Neuron (in vitro differentiated cells): ENCODE results near the gene XPA.
"Not testable (repeated sequence)": the region's sequence is repeated elsewhere in the genome, so short reads cannot be mapped to it uniquely, and the experiment has no call there.

Experiments used
- H2AFZ ChIP-seq: one replicate; pipeline ENCODE4 v1.6.1; 2013; ENCODE audit warnings: low read depth, mild to moderate bottlenecking, inconsistent platforms, low read length, moderate library complexity
- H3K27me3 ChIP-seq: one replicate; pipeline ENCODE4 v1.6.1; 2013; ENCODE audit warnings: low read length; ENCODE audit not compliant: insufficient read depth
- H3K36me3 ChIP-seq: one replicate; pipeline ENCODE4 v1.6.1; 2013; ENCODE audit warnings: low read length; ENCODE audit not compliant: insufficient read depth
- H3K4me1 ChIP-seq: one replicate; pipeline ENCODE4 v1.6.1; 2013; ENCODE audit warnings: low read length; ENCODE audit not compliant: insufficient read depth
- H3K4me3 ChIP-seq: 2 replicates; pipeline ENCODE4 v1.5.1; 2013; ENCODE audit warnings: mild to moderate bottlenecking, low read length, moderate library complexity
- H3K9me3 ChIP-seq: one replicate; pipeline ENCODE4 v1.6.1; 2013; ENCODE audit warnings: low read length

XPA gene

DNA sequence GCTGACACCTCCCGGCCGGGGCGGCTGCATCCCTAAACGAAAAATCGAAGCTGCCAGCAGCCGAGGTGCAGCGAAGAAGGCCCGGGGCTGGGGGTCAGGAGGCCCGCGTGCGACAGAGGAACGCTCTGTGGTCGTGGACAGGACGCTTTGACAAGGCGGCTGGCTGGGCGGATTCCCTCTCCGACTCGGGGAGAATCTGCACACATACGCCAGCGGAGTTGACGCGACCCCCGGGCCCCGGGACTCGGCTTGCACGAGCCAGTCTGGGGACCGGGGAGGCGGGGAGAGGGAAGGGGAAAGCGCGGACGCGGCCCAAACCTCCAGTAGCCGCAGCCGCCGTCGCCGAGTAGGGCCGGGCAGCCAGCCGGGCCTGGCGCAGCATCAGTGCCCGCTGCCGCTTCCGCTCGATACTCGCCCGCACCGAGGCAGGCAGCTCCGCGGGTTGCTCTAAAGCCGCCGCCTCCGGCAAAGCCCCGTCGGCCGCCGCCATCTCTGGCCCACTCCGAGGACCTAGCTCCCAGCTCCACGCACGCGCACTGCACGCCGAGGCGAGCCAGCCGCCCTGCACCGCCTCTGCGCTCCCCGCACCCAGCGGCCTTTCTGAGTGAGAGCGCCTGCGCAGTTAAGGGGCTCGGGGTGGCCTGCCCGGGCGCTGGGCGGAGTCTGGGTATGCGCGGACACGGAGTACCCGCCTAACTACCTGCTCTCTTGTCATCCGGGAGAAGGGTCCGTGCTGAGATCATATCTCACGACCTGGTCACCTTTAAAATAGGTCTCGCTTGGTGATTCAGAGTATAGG is at the start of gene XPA:
Gene XPA (minus strand): TSS at position 538 of the 799 bp plus-strand sequence. CDS start 48 bp downstream, at position 490.
- Histone ChIP-seq H3K36me3 (no peaks in the 10 kb centered on the region), H3K27me3 (peaks cover 4% of the 10 kb centered on the region), H2AFZ (peak within 1 kb of the TSS; percentile 98), H3K9me3 (no peaks in the 10 kb centered on the region), H3K4me1 (peaks cover 15% of the 10 kb centered on the region), H3K4me3 (peak within 1 kb of the TSS; percentile 69)

DNA sequence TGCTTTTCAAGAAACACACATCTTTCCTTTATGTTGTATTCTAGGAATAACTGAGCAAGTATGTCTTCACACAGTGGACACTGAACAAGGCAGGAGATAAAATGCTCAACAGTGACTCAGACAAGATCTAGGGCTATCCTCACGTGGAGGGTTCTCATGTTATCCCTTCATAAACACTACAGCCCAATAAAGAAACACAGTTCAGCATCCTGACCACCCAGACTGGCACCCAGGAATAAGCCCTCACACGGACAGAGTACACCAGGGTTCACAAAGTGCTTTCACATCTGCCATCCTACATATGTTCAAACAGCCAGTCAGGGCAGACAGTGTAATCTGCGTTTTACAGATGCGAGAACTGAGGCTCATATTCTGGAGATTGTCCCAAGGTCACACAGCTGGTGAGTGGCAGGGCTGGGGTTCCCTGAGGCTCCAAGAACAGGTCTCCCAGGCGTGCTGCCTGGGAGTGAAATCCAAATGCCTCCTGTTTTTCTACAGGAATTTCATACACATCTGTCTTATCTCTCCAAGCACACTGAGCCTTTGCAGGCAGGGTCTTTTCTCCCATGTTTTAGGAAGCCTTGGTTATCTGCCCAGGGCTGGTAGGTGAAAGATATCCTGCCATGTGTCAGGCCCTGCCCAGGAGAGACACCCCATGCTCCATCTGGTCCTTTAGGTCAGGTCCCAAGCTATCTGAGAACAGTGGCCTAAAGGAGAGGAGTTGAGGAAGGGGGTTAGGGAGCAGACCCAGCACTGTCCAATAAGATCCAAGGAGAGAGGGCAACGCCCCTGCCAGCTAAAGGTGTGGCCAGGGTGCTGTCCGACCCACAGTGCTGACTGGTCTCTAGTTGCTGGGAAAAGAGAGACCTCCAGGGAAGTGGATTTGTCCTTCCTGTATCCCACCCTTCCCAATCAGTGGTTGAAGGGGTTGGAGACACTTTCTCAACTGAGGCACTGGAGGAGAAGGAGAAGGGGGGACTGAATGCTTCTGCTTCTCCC is 47.9 kb upstream of the XPA start:
- Histone ChIP-seq H3K36me3 (no peaks in the 10 kb centered on the region), H3K9me3 (peaks cover 2% of the 10 kb centered on the region), H3K4me1 (peaks cover 23% of the 10 kb centered on the region), H3K4me3 (no peak overlapping the region), H2AFZ (no peak overlapping the region), H3K27me3 (peaks cover 19% of the 10 kb centered on the region)

DNA sequence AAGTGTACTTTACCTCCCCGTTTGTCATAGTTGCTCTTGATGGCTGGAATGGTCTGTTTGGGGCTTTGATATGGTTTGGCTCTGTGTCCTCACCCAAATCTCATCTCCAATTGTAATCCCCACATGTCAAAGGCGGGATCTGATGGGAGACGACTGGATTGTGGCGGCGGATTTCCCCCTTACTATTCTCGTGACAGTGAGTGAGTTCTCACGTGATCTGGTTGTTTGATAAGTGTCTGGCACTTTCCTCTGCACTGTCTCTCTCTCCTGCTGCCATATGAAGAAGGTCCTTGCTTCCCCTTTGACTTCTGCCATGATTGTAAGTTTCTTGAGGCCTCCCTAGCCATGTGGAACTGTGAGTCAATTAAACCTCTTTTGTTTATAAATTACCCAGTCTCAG is 46.9 kb upstream of the XPA start:
- not testable (repeated sequence) for H3K4me3 ChIP-seq, H3K36me3 ChIP-seq, H2AFZ ChIP-seq, H3K9me3 ChIP-seq
- peaks cover 23% of the 10 kb centered on the region for H3K4me1 ChIP-seq
- H3K27me3 ChIP-seq, result peaks cover 23% of the 10 kb centered on the region

DNA sequence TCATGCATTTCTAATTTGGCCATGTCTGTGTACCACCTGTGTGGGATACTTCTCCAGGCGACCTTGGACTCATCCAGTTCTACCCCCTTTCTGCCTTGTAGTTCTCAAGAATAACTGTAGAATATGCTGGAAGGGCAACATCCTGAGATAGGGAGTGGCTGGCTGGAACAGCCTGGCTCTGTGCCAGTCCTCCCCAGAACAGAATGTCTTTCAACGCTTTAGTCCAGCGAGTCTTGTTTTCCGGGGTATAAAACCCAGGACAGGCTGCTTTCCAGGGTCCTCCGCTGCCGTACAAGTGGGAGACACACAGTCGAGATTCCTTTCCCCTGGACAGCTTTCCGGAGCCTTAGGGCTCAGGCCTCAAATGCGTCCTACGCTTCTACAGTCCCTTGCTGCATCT is 45.4 kb upstream of the XPA start:
- Histone ChIP-seq H3K27me3 (peaks cover 23% of the 10 kb centered on the region), H3K4me1 (peaks cover 19% of the 10 kb centered on the region), H3K4me3 (no peak overlapping the region), H2AFZ (no peak overlapping the region), H3K9me3 (peaks cover 2% of the 10 kb centered on the region), H3K36me3 (no peaks in the 10 kb centered on the region)

DNA sequence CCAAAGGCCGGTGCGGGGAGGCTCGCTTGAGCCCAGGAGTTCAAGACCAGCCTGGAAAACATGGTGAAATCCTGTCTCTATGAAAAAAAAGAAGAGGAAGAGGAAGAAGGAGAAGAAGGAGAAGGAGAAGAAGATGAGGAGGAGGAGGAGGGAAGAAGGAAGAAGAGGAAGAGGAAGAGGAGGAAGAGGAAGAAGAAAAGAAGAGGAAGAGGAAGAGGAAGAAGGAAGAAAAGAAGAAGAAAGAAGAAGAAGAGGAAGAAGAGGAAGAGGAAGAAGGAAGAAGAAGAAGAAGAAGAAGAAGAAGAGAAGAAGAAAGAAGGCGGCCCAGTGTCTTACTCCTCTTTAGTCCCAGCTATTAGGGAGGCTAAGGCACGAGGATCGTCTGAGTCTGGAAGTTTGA is 44.8 kb upstream of the XPA start:
- Histone ChIP-seq H3K4me1 (peaks cover 13% of the 10 kb centered on the region), H3K36me3 (no peaks in the 10 kb centered on the region), H2AFZ (peak overlapping the region; percentile 98), H3K4me3 (no peak overlapping the region), H3K27me3 (peaks cover 23% of the 10 kb centered on the region), H3K9me3 (peaks cover 2% of the 10 kb centered on the region)

DNA sequence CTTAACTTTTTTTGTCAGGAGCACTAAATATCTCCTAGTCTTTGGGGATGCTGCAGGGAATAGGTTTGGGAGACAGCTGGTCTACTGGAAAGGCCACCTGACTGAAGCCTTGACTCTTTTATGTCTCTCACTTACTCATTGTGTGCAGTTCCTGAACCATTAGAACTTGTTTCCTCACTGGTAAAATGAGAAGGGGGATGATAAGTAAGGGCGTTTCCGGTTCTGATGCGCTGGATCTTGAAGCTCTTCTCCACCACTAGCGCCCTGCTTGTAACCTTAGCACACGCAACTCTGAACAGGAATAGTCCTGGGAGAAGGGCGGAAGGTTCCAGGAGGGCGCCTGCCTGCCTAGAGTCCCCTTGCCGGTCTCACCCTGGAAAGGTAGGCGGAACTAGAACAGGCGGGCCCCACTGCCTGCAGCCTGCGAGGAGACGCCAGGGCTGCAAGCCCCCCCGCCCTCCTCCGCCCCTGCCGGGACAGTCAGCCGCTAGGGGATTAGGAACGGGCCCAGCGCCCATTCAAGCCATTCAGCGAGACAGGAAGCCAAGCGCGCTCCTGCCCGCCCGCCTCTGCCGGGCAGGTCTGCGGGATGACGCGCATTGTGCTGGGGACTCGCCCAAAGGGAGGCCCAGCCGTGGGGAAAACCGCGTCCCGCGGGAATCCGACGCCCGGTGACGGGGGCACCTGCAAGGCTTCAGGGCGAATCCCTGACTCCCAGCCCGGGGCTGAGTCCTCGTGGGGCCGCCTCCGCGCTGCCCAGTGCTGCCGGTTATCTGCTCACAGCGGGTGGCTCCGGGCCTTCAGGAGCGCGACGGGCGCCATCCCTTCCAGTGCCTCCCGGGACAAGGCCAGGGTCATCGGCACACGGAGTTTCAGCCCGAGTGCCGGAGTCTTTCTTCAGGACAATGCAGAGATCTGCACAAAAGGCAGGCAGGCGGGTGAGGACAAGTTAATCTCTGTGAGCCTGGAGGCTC is 44.0 kb upstream of the XPA start:
- Histone ChIP-seq H3K27me3 (peaks cover 23% of the 10 kb centered on the region), H3K36me3 (no peaks in the 10 kb centered on the region), H3K9me3 (peaks cover 2% of the 10 kb centered on the region), H3K4me1 (peaks cover 9% of the 10 kb centered on the region), H3K4me3 (peak overlapping the region; percentile 35), H2AFZ (peak overlapping the region; percentile 98)

DNA sequence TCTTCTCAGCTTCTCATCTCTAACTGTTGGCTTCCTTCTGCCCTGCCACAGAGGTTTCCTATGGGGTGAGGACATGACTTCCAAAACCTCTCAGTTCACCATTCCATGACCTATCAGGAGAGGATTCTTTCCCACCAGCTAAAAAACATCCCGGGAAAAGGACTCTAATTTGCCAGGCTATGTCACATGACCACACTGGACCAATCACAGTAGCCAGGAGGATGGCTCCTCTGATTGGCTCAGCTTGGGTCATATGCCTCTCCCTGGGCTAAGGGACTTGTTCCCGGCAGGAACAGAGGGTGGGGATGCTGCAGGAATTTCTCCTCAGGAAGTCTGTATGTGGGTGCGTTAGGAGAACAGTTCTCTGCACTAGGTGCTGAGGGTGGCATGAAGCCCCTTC is 40.3 kb upstream of the XPA start:
- peaks cover 15% of the 10 kb centered on the region for H3K27me3 ChIP-seq
- H3K36me3 ChIP-seq, result no peaks in the 10 kb centered on the region
- no peak overlapping the region for H3K4me3 ChIP-seq
- H3K9me3 ChIP-seq, result peaks cover 1% of the 10 kb centered on the region
- peak overlapping the region; percentile 8 for H2AFZ ChIP-seq
- H3K4me1 ChIP-seq, result peaks cover 9% of the 10 kb centered on the region

DNA sequence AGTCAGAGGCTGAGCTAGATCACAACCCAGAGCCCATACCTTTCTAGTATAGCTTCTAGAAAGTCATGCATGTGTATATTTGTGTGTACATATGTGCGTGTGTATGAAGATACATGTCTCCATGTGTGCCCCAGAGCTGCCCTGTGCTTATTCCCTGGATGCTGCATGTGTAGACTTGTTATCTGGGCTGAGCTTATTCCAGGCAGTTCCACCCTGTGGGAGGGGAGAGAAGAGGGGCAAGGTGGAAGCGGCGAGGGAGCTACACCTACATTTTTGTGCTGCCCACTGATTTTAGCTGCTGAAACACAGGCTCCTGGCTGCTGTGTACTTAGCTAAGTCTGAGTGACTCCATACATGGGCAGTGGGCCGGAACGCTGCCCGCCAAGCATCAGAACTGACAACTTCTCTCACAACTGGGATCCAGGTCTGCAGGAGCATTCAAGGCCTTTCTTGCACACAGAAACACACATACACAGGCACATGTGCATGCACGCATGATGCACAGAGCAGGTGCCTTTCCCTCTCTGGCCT is 38.0 kb upstream of the XPA start:
- Histone ChIP-seq H3K27me3 (peaks cover 4% of the 10 kb centered on the region), H3K4me1 (no peaks in the 10 kb centered on the region), H3K36me3 (no peaks in the 10 kb centered on the region), H3K9me3 (no peaks in the 10 kb centered on the region), H3K4me3 (no peak overlapping the region), H2AFZ (no peak overlapping the region)

DNA sequence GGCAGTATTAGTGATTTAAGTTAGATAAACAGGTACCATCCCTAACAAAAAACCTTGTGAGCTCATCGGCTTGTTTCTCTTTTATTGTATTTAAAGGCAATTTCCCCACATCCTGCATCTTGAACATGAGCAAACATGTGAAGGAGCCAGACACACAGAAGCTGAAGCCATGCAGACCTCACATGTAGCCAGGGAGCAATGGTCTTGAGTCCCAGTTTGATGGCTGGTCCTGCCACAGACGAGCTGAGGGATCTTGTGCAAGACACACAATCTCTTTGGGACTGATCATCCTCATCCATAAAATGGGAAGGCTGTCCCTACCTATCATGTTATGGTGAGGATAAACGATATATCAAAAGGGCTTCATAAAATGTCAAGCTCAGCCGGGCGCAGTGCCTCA is 29.6 kb upstream of the XPA start:
- Histone ChIP-seq H3K4me3 (no peak overlapping the region), H3K9me3 (no peaks in the 10 kb centered on the region), H3K4me1 (peaks cover 3% of the 10 kb centered on the region), H2AFZ (no peak overlapping the region), H3K36me3 (no peaks in the 10 kb centered on the region), H3K27me3 (no peaks in the 10 kb centered on the region)

DNA sequence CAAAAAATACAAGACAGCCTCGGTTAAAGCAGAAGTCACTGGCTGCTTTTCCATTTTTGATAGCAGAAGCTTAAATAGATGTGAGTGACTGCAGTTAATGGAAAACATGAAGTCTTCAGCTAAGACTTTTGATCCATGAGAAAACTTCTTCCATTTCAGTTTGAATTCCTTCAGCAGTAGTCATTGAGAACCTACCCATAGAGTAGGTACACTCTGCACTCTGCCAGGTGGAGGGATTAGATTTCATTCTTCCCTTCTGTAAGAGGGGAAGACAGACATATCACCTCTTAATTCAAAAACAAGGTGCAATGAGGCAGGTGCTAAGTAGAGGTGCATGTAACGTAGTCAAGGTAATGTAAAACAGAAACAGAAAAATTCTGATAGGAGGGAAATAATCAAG is 26.7 kb upstream of the XPA start:
- H3K4me1 ChIP-seq, result peaks cover 3% of the 10 kb centered on the region
- peaks cover 2% of the 10 kb centered on the region for H3K9me3 ChIP-seq
- H3K36me3 ChIP-seq, result no peaks in the 10 kb centered on the region
- peaks cover 2% of the 10 kb centered on the region for H3K27me3 ChIP-seq
- H3K4me3 ChIP-seq, result no peak overlapping the region
- H2AFZ ChIP-seq, result no peak overlapping the region

DNA sequence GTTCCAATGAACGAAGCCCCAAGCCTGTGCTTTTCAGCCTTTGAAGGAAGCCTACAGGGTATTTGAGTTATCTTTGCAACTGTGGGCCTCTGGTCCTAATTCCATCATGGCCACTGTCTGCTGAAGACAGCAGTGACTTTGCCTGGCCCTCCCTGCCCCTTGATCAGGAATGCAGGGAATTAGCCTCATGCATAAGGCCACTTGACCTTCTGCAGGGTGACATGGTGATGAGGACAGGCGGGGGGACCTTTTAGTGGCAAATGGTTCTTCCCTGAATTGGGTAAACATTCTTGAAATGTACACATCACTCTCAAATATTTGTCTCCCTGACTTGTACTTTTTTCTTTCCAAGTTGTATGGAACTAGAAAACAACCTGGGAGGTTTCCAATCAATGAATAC is 25.2 kb upstream of the XPA start:
- no peak overlapping the region for H3K4me3 ChIP-seq
- H3K27me3 ChIP-seq, result peaks cover 7% of the 10 kb centered on the region

DNA sequence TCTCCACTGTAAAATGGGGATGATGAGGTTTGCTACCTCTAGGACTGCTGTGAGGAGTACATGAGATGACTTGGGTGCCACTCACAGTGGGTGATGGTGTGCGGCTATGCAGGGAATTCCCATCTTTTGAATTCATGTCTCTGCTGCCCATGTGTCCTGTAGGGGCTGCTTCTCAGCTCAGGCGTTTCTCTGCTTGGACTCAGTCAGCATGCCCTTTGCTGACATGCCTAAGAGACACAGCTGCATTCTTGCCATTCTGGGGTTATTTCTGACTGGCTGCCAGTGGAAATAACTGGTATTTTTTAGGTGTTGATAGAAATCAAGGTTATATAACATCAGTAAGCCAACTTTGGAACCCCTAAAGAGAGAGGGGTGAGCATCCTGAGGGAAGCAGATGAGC is 24.3 kb upstream of the XPA start:
- H3K36me3 ChIP-seq, result no peaks in the 10 kb centered on the region
- H3K4me3 ChIP-seq, result no peak overlapping the region
- peaks cover 7% of the 10 kb centered on the region for H3K27me3 ChIP-seq
- peaks cover 2% of the 10 kb centered on the region for H3K9me3 ChIP-seq
- H2AFZ ChIP-seq, result no peak overlapping the region
- H3K4me1 ChIP-seq, result no peaks in the 10 kb centered on the region

More for the DNA sequence above, 25.2 kb upstream of the XPA start:
- no peaks in the 10 kb centered on the region for H3K36me3 ChIP-seq
- peaks cover 1% of the 10 kb centered on the region for H3K4me1 ChIP-seq
- H3K9me3 ChIP-seq, result peaks cover 2% of the 10 kb centered on the region
- no peak overlapping the region for H2AFZ ChIP-seq
